GM12878 (cell line): Measurements from ENCODE around the gene PRDM12. TPM values are rescaled to one million over a fixed set of nuclear protein-coding genes. Genes with fewer than 3 reads are reported as not detected.

Experiments
- ATAC-seq: fragments of 200-7000 bp; cut with Tn5 transposase; 3 replicates; pipeline ENCODE4 v1.9.1; 2020; ENCODE audit warnings: mild to moderate bottlenecking, moderate library complexity
- BruUV-seq: library from RNA; stranded (reverse); fragments of 400-500 nt; replicated peaks from 2 replicates; lab custom pipeline; 2021; lab: Mats Ljungman, UMichigan
- CTCF ChIA-PET: fragments of 300-600 bp; sonication (Branson Sonifier 250); formaldehyde crosslinking; extraction: SDS; loops from one replicate; lab custom pipeline; 2021; ENCODE audit warnings: inconsistent platforms; lab: Yijun Ruan, JAX
- POLR2A ChIA-PET: fragments of 350-600 bp; formaldehyde crosslinking; extraction: SDS; loops from one replicate; lab custom pipeline; 2021; ENCODE audit warnings: inconsistent platforms; lab: Charles Lee
- RAD21 ChIA-PET: fragments of 300-600 bp; sonication (Branson Sonifier 250); formaldehyde crosslinking; loops from one replicate; lab custom pipeline; 2023; ENCODE audit warnings: antibody characterized with exemption; ENCODE audit not compliant: unreplicated experiment; lab: Charles Lee
- SMC1A ChIA-PET: fragments of 300-600 bp; sonication (Branson Sonifier 250); formaldehyde crosslinking; loops from one replicate; lab custom pipeline; 2023; ENCODE audit not compliant: unreplicated experiment, uncharacterized antibody; lab: Charles Lee
- DNase-seq: peaks from one replicate; pipeline ENCODE4 v3.0.0-alpha.2; 2011; ENCODE audit warnings: low read depth, low spot score
- FAIRE-seq: peaks from 3 replicates; lab custom pipeline; 2011; peaks lifted over from hg19 to GRCh38; lab: Jason Lieb, UNC
- H2AFZ ChIP-seq: 2 replicates; pipeline ENCODE4 v1.6.0; 2011; ENCODE audit warnings: low read depth, low read length, control low read depth; ENCODE audit not compliant: control insufficient read depth
- H3K27ac ChIP-seq: 2 replicates; pipeline ENCODE4 v1.5.1; 2011; ENCODE audit warnings: control low read depth; ENCODE audit not compliant: control insufficient read depth, insufficient read depth
- H3K27me3 ChIP-seq, 2 experiments: replicated peaks in 1 of 2; 2 replicates each; pipeline versions ENCODE4 v1.6.0 to v1.6.1; 2011; ENCODE audit warnings: low read length in 1 of 2; ENCODE audit not compliant: control insufficient read depth in 2 of 2, insufficient read depth in 2 of 2
- H3K36me3 ChIP-seq, 2 experiments: 2 replicates each; pipeline ENCODE4 v1.5.1; 2011; ENCODE audit warnings: low read length in 1 of 2; ENCODE audit not compliant: control insufficient read depth in 2 of 2, insufficient read depth in 2 of 2
- H3K4me1 ChIP-seq: 2 replicates; pipeline ENCODE4 v1.6.1; 2011; ENCODE audit warnings: mild to moderate bottlenecking, low read length, moderate library complexity, mixed read lengths; ENCODE audit not compliant: control insufficient read depth, insufficient read depth
- H3K4me2 ChIP-seq: 2 replicates; pipeline ENCODE4 v1.6.0; 2011; ENCODE audit warnings: control low read depth; ENCODE audit not compliant: control insufficient read depth, insufficient read depth
- H3K4me3 ChIP-seq: fragments of 200-600 bp; sonication (generic); 2 replicates; pipeline ENCODE4 v1.5.1; 2016
- H3K79me2 ChIP-seq: 2 replicates; pipeline ENCODE4 v1.6.0; 2011; ENCODE audit warnings: low read length; ENCODE audit not compliant: control insufficient read depth, insufficient read depth
- H3K9ac ChIP-seq: 2 replicates; pipeline ENCODE4 v1.8.0; 2011; ENCODE audit warnings: low read length, control low read depth, mixed read lengths; ENCODE audit not compliant: control insufficient read depth, insufficient read depth
- H3K9me3 ChIP-seq: replicated peaks from 3 replicates; pipeline ENCODE4 v1.5.1; 2011; ENCODE audit warnings: mild to moderate bottlenecking, low read length; ENCODE audit not compliant: control insufficient read depth, insufficient read depth
- H4K20me1 ChIP-seq: 2 replicates; pipeline ENCODE4 v1.6.0; 2011; ENCODE audit not compliant: control insufficient read depth, insufficient read depth
- CTCF ChIP-seq, 3 experiments: IDR thresholded peaks in 2 of 3; conservative IDR thresholded peaks in 1 of 3; 2 replicates each; pipeline ENCODE4 v1.5.1; 2011; ENCODE audit warnings: low read depth in 3 of 3, low read length in 3 of 3, mild to moderate bottlenecking in 3 of 3, control low read depth in 2 of 3, moderate library complexity in 2 of 3, inconsistent platforms in 1 of 3, mixed read lengths in 1 of 3; ENCODE audit not compliant: control insufficient read depth in 2 of 3, insufficient read depth in 1 of 3; ENCODE audit errors: extremely low read depth in 1 of 3
- IKZF1 ChIP-seq: fragments of 450-650 bp; conservative IDR thresholded peaks from 2 replicates; pipeline ENCODE4 v1.6.1; 2017; ENCODE audit warnings: antibody characterized with exemption, mild to moderate bottlenecking
- IKZF2 ChIP-seq, 2 experiments: fragments of 450-650 bp; IDR thresholded peaks; 2 replicates each; pipeline ENCODE4 v1.6.1; 2017; ENCODE audit warnings: mild to moderate bottlenecking in 2 of 2, moderate library complexity in 2 of 2
- JUNB ChIP-seq: IDR thresholded peaks from 2 replicates; pipeline ENCODE4 v1.6.1; 2016; ENCODE audit warnings: antibody characterized with exemption, mild to moderate bottlenecking
- KAT2A ChIP-seq: conservative IDR thresholded peaks from 2 replicates; pipeline ENCODE4 v1.6.1; 2011; ENCODE audit warnings: low read depth, low read length; ENCODE audit not compliant: control insufficient read depth
- MAX ChIP-seq: IDR thresholded peaks from 2 replicates; pipeline ENCODE4 v1.6.1; 2012; ENCODE audit warnings: low read depth, low read length, improper control_type of control experiment
- MTA2 ChIP-seq: fragments of 450-650 bp; IDR thresholded peaks from 2 replicates; pipeline ENCODE4 v1.6.1; 2016; ENCODE audit warnings: low read depth, mild to moderate bottlenecking, moderate library complexity
- MXI1 ChIP-seq: fragments of 150-350 bp; IDR thresholded peaks from 2 replicates; pipeline ENCODE4 v1.6.1; 2011; ENCODE audit warnings: low read depth, mild to moderate bottlenecking, inconsistent platforms, low read length, improper control_type of control experiment
- MYC ChIP-seq: IDR thresholded peaks from 2 replicates; pipeline ENCODE4 v1.6.1; 2011; ENCODE audit warnings: mild to moderate bottlenecking, low read length, moderate library complexity, inconsistent platforms; ENCODE audit not compliant: insufficient read depth, insufficient replicate concordance, insufficient read length, severe bottlenecking
- PKNOX1 ChIP-seq: fragments of 450-650 bp; IDR thresholded peaks from 2 replicates; pipeline ENCODE4 v1.6.1; 2016; ENCODE audit warnings: mild to moderate bottlenecking
- RAD21 ChIP-seq: IDR thresholded peaks from 2 replicates; pipeline ENCODE4 v1.6.1; 2011; ENCODE audit warnings: mild to moderate bottlenecking, low read depth, low read length, moderate library complexity; ENCODE audit not compliant: insufficient read depth
- RELA ChIP-seq: fragments of 450-650 bp; IDR thresholded peaks from 2 replicates; pipeline ENCODE4 v1.8.0; 2014; ENCODE audit warnings: borderline replicate concordance; ENCODE audit not compliant: partially characterized antibody
- SIN3A ChIP-seq: IDR thresholded peaks from 2 replicates; pipeline ENCODE4 v1.6.1; 2012; ENCODE audit warnings: low read depth, low read length, improper control_type of control experiment
- SMAD5 ChIP-seq: IDR thresholded peaks from 2 replicates; pipeline ENCODE4 v1.6.1; 2016; ENCODE audit warnings: antibody characterized with exemption, low read depth
- SMC3 ChIP-seq: IDR thresholded peaks from 2 replicates; pipeline ENCODE4 v1.6.1; 2011; ENCODE audit warnings: low read length, improper control_type of control experiment, borderline replicate concordance
- SPI1 ChIP-seq: IDR thresholded peaks from 2 replicates; pipeline ENCODE4 v1.6.1; 2011; ENCODE audit warnings: low read depth, mild to moderate bottlenecking, low read length, moderate library complexity, borderline replicate concordance; ENCODE audit not compliant: insufficient read depth
- YY1 ChIP-seq: IDR thresholded peaks from 2 replicates; pipeline ENCODE4 v1.6.1; 2011; ENCODE audit warnings: low read depth, mild to moderate bottlenecking, low read length
- ZSCAN29 ChIP-seq: fragments of 450-650 bp; IDR thresholded peaks from 2 replicates; pipeline ENCODE4 v1.6.1; 2017; ENCODE audit warnings: mild to moderate bottlenecking, moderate library complexity
- WGBS: methylation state at CpG from one replicate; pipeline ENCODE4 v1.1.6; 2016; ENCODE audit warnings: low lambda C conversion rate; ENCODE audit not compliant: insufficient replicate concordance, insufficient coverage; ENCODE audit errors: missing lambda C conversion rate; 5-methylcytosine and 5-hydroxymethylcytosine counted together
- in situ Hi-C: fragments of 300-500 bp; cut with MboI; formaldehyde crosslinking; loops from 9 replicates; pipeline ENCODE4 v1.14.3; 2018; ENCODE audit warnings: mixed read lengths
- intact Hi-C: fragments of 100-400 bp; cut with micrococcal nuclease; formaldehyde crosslinking; loops from one replicate; pipeline ENCODE4 v1.14.2; 2022; ENCODE audit not compliant: unreplicated experiment
- polyA plus RNA-seq, 11 experiments: library from polyadenylated mRNA; depleted of rRNA in 4 of 11; unstranded in 6 of 11; stranded (reverse) in 5 of 11; fragments of >200 nt; fragmentation: Nextera tagmentation in 4 of 11; fragmentation: Illumina TruSeq in 1 of 11; extraction: Ambion mirVana in 4 of 11; extraction: Trizol in 1 of 11; gene quantifications; 1 replicate in 1 of 11; 2 replicates in 10 of 11; pipeline versions ENCODE4 v1.2.1 to v1.2.3, GENCODE V29; 2011 to 2016; ENCODE audit warnings: inconsistent platforms in 2 of 11, missing spikeins in 2 of 11, low read depth in 1 of 11
- total RNA-seq, 4 experiments: library from RNA; depleted of rRNA in 3 of 4; stranded (reverse); fragments of >200 nt in 3 of 4; fragmentation: Illumina TruSeq in 1 of 4; extraction: Trizol in 1 of 4; gene quantifications; 2 replicates each; pipeline versions ENCODE4 v1.2.1 to v1.2.3, GENCODE V29; 2013 to 2021

Gene PRDM12
- total and polyA plus RNA-seq, 10 of the 15 experiments (the other 5 are each of a cell fraction or from before 2014, with no cell fraction given), result not detected

- H3K27me3 ChIP-seq, result peaks cover 0 to 5% of the 10 kb centered on the region in 2 experiments; a peak in 3 of 4 replicates
- ChIA-PET POLR2A (interaction anchor here (0.5 to 2.1 kb wide), 4 partner anchors 11 to 1735 kb away, joined by 3 to 6 read pairs (median 4); partner anchors contain the start of gene EXOSC2), CTCF (interaction anchor here (0.6 to 6.5 kb wide), 21 partner anchors 8 to 443 kb away, joined by 3 to 111 read pairs (median 4); partner anchors contain the start of gene EXOSC2), SMC1A (interaction anchor here (0.7 to 1.9 kb wide), 11 partner anchors 8 to 364 kb away, joined by 3 to 12 read pairs (median 3); partner anchors contain the start of gene EXOSC2), RAD21 (interaction anchor here (0.5 to 1.8 kb wide), 6 partner anchors 10 to 796 kb away, joined by 3 to 13 read pairs (median 4); no protein-coding TSS in a partner anchor)
- in situ Hi-C loops, result loop anchor here (10.0 kb wide), 1 partner anchor 228 kb away; no protein-coding TSS in a partner anchor
- no peak overlapping the region for H3K27ac ChIP-seq
- ATAC-seq (peak; percentile 73), FAIRE-seq (peak; percentile 88), DNase-seq (no peak)
- no peaks in the 10 kb centered on the region for H3K36me3 ChIP-seq
- H3K4me3 ChIP-seq, result peak overlapping the region; percentile 72
- intact Hi-C loops, result loop anchor here (1.0 kb wide), 1 partner anchor 221 kb away; no protein-coding TSS in a partner anchor
- H3K9me3 ChIP-seq, result no peaks in the 10 kb centered on the region; the same call in 1 of the 3 replicates
- BruUV-seq, result no TSS peak
- no peaks in the 10 kb centered on the region for H3K79me2 ChIP-seq
- H3K9ac ChIP-seq, result no peak overlapping the region
- H4K20me1 ChIP-seq, result no peaks in the 10 kb centered on the region
- H3K4me1 ChIP-seq, result peaks cover 7% of the 10 kb centered on the region
- peak overlapping the region; percentile 56 for H2AFZ ChIP-seq
- 1% methylated on average over 22 of the region's 22 CpGs for WGBS
- peak overlapping the region; percentile 75 for H3K4me2 ChIP-seq
- TF ChIP-seq SMC3, result peak; percentile 84
- TF ChIP-seq ZSCAN29, result no peak
- no peak for TF ChIP-seq SIN3A
- TF ChIP-seq IKZF2 (IDR thresholded peaks at IDR 0.05), result peak in 1 of 2 experiments; percentile 42; a peak in 1 of 4 replicates
- peak; percentile 87 for TF ChIP-seq RAD21
- no peak for TF ChIP-seq PKNOX1
- peak; percentile 14; the same call in 1 of the 2 replicates for TF ChIP-seq SPI1
- TF ChIP-seq MTA2, result no peak
- TF ChIP-seq MXI1, result no peak
- no peak for TF ChIP-seq MAX
- peak; percentile 58; the same call in 1 of the 2 replicates for TF ChIP-seq IKZF1
- TF ChIP-seq RELA, result peak; percentile 21
- TF ChIP-seq YY1, result peak; percentile 52; the same call in 1 of the 2 replicates
- peak; percentile 75 to 79 (median 75) for TF ChIP-seq CTCF (IDR thresholded peaks at IDR 0.05 in 2 of 3, conservative IDR thresholded peaks at IDR 0.05 in 1 of 3; ENCODE audit: control insufficient read depth in 2 of 3, extremely low read depth in 1 of 3, insufficient read depth in 1 of 3, low read depth in 3 of 3, low read length in 3 of 3)
- TF ChIP-seq KAT2A, result no peak
- no peak for TF ChIP-seq SMAD5
- no peak for TF ChIP-seq JUNB
- TF ChIP-seq MYC, result no peak
Measured at GRCh38 chr9:130682421-130683121, 18.2 kb downstream of the PRDM12 start.
